GM21360 (cell line): ENCODE results near the gene ESRRA.
A peak's percentile ranks its signal among the peaks of the same experiment; 100 is the strongest.

Experiments
- ATAC-seq: cut with Tn5 transposase; IDR thresholded peaks from one replicate; pipeline ENCODE4 v1.9.1; 2021; ENCODE audit warnings: mild to moderate bottlenecking, moderate library complexity; ENCODE audit not compliant: unreplicated experiment

The ESRRA gene

DNA sequence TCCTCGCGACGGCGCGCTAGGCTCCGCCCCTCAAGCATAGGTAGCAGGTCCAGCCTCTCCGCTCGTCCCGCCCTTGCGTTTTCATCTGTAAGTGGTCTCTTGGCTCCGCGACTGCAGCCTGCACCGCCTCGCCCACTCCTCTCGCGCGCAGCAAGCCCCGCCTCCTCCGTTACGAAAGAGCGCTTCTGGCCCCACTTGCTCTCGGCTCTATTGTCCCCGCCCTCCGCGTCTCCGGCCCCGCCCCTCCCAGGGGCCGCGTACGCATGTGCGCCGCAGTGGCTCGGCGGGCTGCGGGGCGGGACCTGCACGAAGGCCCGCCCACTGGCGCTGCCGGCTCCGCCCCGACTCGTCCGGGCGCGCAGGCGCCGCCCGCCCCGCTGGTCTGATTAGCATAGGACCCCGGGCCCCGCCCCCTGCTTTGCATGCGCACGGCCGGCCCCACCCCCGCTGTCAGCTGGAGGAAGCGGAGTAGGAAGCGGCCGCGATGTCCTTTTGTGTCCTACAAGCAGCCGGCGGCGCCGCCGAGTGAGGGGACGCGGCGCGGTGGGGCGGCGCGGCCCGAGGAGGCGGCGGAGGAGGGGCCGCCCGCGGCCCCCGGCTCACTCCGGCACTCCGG, at the start of gene ESRRA:
Gene ESRRA, plus strand, starts transcription at position 450 of the 616 bp plus-strand sequence. CDS start 1,656 bp downstream, outside the sequence.
- ATAC-seq, result peak; percentile 61

DNA sequence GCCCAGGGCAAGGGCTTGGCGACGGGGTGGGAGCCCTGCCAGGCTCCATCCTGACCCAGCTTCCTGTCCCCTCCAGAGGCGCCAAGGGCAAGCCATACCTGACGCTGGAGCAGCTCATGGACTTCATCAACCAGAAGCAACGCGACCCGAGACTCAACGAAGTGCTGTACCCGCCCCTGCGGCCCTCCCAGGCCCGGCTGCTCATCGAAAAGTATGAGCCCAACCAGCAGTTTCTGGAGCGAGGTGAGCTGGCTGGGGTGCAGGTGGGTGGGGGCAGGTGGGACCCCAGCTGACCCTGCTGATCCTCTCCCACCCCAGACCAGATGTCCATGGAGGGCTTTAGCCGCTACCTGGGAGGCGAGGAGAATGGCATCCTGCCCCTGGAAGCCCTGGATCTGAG, 49.0 kb upstream of the ESRRA start:
- no peak for ATAC-seq

DNA sequence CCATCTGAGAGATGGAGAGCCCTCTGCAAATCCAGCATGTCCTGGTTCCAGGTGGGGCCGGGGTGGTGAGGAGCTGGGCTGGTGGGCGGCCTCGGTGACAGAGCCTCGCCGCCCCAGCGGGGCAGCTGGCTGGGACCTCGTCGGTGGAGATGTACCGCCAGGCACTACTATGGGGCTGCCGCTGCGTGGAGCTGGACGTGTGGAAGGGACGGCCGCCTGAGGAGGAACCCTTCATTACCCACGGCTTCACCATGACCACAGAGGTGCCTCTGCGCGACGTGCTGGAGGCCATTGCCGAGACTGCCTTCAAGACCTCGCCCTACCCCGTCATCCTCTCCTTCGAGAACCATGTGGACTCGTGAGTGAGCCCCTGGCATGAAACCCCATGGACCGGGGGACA, 47.0 kb upstream of the ESRRA start:
- ATAC-seq, result no peak

DNA sequence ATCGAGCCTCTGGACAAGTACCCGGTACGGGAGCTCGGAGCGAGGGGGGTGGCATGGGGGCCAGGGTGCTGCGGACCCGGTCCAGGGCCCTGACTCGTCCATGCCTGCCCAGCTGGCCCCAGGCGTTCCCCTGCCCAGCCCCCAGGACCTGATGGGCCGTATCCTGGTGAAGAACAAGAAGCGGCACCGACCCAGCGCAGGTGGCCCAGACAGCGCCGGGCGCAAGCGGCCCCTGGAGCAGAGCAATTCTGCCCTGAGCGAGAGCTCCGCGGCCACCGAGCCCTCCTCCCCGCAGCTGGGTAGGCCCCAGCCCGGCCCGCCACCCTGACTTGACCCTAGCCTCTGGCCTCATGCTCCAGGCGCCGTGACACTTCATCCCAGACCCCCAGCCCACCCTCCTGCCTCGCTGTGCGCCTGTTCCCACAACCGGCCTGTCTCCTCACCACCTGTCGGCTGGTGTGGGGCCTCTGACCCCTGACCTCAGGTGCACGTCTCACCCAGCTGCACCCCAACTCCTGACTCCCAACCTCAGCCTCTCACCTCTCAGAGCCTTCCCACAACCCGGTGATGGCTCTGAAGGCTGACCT, 46.3 kb upstream of the ESRRA start:
- ATAC-seq, result no peak

DNA sequence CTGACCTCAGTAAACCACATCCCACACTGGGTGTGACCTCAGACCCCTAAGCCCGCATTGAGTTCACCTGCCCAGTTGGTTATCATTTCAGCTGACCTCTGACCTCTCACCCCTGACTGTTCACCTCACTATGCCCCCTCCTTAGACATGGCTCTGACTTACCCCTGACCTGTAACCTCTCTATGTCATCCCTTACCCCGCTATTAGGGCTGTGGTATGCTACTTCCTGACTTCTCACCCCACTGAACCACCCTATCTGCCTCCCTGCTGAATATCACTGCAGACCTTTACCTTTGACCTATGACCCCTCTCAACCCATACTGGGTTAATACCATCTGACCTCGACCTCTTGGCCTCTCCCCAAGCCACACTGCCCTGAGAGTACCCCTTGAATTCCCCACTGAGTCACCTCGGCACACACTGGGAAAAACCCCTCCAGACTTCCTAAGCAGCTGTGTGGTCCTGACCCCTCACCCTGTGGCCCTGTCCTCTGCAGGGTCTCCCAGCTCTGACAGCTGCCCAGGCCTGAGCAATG, 45.7 kb upstream of the ESRRA start:
- ATAC-seq, result no peak

DNA sequence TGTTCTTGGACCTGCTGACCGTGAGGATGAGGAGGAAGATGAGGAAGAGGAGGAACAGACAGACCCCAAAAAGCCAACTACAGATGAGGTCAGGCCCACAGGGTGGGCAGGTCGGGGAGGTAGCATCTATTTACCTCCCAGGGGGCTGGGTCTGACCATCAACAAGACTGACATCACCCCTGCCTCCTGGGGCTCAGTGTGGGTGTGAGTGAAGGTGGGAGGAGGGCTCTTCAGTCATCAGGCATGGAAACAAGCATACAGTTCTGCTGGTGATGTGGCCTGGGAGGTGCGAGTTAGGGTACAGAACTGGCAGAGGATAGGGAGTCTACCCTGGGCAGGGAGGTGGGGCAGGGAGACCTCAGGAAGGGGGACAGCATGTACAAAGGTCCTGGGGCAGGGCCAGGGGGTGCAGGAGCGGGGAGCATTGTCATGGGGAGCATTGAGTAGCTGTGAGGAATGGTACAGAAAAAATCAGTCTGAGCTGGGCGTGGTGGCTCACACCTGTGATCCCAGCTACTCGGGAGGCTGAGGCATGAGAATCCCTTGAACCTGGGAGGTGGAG, 45.1 kb upstream of the ESRRA start:
- no peak for ATAC-seq

GRCh38 chr11:64261556-64262080, 43.7 kb upstream of the ESRRA start:
- no peak for ATAC-seq

DNA sequence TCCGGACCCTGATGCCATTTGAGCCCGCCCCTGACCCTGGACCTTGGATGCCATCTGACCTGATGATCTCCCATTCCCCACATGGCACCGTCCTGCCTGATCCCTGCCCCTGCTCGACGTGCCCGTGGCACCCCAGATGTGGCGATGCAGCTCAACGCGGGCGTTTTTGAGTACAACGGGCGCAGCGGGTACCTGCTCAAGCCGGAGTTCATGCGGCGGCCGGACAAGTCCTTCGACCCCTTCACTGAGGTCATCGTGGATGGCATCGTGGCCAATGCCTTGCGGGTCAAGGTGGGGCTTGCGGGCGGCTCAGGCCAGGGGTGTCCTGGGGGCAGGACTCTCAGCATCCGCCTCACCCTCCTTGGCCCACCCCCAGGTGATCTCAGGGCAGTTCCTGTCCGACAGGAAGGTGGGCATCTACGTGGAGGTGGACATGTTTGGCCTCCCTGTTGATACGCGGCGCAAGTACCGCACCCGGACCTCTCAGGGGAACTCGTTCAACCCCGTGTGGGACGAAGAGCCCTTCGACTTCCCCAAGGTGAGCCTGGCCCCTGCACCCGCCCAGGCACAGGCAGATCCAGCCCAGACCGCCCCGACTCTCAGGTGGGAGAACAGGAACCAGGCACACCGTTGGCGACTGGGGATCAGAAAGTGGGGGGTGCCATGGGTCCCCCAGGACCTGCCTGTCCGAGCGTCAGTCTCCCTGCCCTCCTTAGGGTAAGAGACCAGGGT, 42.9 kb upstream of the ESRRA start:
- ATAC-seq, result no peak

DNA sequence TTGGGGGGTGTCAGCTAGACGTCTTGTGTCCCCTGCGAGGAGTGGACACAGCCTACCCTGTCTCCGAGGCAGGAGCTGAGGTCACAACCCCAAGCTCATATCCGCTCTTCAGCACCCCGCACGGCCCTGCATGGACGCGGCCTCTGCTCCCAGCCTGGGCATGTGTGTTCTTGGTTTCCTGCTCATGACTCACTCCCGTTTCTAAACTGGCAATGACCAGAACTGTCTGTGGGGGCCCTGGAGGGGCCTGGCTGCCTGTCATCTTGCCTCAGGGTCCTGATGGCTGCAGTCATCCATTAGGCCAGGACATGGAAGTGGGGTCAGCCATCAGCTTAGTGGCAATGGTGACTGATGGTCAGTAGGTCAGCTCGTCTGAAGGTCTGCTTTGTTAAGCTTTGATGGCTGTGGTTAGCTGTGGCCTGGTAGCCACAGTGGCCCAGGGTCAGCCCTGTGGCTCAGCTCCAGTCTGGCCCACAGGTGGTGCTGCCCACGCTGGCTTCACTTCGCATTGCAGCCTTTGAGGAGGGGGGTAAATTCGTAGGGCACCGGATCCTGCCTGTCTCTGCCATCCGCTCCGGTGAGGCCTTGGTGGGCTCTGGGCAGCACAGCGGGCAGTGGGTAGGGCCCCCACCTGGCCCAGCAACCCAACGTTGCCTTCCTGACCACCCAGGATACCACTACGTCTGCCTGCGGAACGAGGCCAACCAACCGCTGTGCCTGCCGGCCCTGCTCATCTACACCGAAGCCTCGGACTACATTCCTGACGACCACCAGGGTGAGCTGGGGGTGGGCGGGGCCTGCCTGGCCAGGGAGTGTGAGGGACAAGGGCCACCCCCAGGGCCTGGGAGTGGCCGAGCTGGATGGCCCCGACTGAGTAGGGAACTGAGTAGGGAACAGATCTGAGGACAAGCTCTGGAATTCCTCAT, 42.0 kb upstream of the ESRRA start:
- ATAC-seq, result no peak

DNA sequence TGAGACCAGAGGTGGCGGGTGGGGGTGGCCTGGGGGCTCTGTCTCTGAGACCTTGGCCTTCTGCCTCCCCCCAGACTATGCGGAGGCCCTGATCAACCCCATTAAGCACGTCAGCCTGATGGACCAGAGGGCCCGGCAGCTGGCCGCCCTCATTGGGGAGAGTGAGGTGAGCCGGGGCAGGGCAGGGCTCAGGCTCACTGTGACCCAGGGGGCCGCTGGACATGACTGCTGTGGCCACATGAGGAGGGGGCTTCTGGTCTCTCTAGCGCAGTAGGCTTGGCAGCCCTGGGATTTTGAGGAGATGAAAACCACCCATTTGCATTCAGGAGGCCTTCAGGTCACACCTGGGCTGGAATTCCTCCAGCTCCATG, 41.4 kb upstream of the ESRRA start:
- no peak for ATAC-seq

DNA sequence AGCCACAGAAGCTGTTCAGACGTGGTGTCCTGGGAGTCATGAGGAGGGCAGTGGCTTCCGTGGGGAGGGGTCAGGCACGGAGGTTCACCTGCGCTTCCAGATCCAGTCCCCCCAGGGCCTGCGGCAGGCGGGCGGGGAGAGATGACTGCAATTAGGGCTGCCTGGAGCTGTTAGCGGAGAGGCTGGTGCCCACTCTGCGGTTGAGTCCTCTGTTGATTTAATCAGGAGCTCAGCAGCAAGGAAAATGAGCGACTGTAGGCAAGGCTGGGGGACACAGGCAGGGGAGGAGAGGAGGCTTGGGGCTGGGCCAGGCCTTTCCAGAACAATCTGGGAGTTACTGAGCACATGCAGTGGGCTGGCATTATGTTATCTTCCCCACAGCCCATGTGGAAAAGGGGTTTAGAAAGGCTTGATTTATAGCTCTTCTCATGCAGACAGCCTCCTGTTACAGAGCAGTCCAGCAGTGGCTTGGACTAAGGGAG, 40.9 kb upstream of the ESRRA start:
- no peak for ATAC-seq

DNA sequence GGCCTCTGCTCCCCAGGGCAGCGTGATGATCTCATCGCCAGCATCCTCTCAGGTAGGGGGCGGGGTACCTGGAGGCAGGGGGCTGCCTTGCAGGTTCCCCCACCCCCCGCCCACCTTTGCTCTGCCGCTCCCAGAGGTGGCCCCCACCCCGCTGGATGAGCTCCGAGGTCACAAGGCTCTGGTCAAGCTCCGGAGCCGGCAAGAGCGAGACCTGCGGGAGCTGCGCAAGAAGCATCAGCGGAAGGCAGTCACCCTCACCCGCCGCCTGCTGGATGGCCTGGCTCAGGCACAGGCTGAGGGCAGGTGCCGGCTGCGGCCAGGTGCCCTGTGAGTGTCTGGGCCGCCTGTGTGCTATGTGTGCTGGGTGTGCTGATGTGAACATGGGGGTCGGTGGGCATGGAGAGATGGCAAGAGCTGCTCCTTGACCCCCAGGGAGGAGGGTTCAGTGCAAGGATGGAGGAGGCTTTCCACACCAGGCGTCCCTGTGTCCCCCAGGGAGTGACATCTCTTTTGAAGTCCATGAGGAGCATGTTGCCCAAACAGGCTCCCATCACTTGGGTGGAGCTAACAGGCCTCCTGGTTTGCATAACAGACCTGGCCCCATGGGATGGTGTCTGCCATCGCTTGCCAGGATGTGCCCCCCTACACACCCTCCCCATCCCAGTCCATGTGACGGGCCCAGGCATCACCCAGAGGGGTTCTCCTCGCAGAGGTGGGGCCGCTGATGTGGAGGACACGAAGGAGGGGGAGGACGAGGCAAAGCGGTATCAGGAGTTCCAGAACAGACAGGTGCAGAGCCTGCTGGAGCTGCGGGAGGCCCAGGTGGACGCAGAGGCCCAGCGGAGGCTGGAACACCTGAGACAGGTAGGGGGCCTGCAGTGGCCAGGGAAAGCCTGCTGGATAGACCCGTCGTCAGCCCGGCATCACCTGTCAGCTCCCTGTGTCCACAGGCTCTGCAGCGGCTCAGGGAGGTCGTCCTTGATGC, 39.9 kb upstream of the ESRRA start:
- ATAC-seq, result no peak

- no peak for ATAC-seq
These were observed 39.0 kb upstream of the ESRRA start for GRCh38 chr11:64266339-64266738.

- no peak for ATAC-seq
These were observed 37.9 kb upstream of the ESRRA start for GRCh38 chr11:64267207-64267945.

GRCh38 chr11:64268025-64268892, 37.1 kb upstream of the ESRRA start:
- no peak for ATAC-seq

GRCh38 chr11:64268893-64269539, 36.3 kb upstream of the ESRRA start:
- peak; percentile 8 for ATAC-seq
